Stimulated activated effector memory CD8-positive, alpha-beta T cell treated with anti-CD3 and anti-CD28 coated beads, Interleukin-12 subunit alpha, Interleukin-12 subunit beta, amount 100 ng/mL, for 72 hours (primary cell): ENCODE results near the gene TSPAN14.
A peak's percentile ranks its signal among the peaks of the same experiment; 100 is the strongest.
"Not testable (repeated sequence)": the region's sequence is repeated elsewhere in the genome, so short reads cannot be mapped to it uniquely, and the experiment has no call there.

Experiments
- ATAC-seq: fragments of 150-1000 bp; cut with Tn5 transposase; 2 replicates; pipeline ENCODE4 v1.10.0; 2021
- DNase-seq, 2 donors: peaks; one replicate each; pipeline ENCODE4 v3.0.0; 2021 to 2022; ENCODE audit warnings: low spot score in 2 of 2
- H3K27ac Mint-ChIP-seq: one replicate; pipeline ENCODE4 v1.8.0; 2022; ENCODE audit warnings: mild to moderate bottlenecking, mixed read lengths
- H3K36me3 Mint-ChIP-seq: one replicate; pipeline ENCODE4 v1.8.0; 2022; ENCODE audit warnings: mild to moderate bottlenecking, mixed read lengths
- H3K4me1 Mint-ChIP-seq: one replicate; pipeline ENCODE4 v1.8.0; 2022; ENCODE audit warnings: mixed read lengths
- H3K4me3 Mint-ChIP-seq: one replicate; pipeline ENCODE4 v1.8.0; 2022; ENCODE audit warnings: mild to moderate bottlenecking, mixed read lengths
- H3K9me3 Mint-ChIP-seq: one replicate; pipeline ENCODE4 v1.8.0; 2022; ENCODE audit warnings: mixed read lengths

TSPAN14 gene

GRCh38 chr10:80537086-80537735 lies 83.1 kb downstream of the TSPAN14 start:
- no peak for ATAC-seq
- Mint-ChIP-seq H3K4me1 (peaks cover 35% of the 10 kb centered on the region), H3K4me3 (peak overlapping the region; percentile 84)

GRCh38 chr10:80537736-80538480 lies 83.8 kb downstream of the TSPAN14 start, which contains the start of gene SH2D4B:
Gene SH2D4B, plus strand, starts transcription at chr10:80537902. Its CDS starts 430 bp downstream, at chr10:80538332.
- peak within 1 kb of the TSS; percentile 98 for H3K27ac Mint-ChIP-seq

More at GRCh38 chr10:80537086-80537735, 83.1 kb downstream of the TSPAN14 start:
- Mint-ChIP-seq H3K36me3 (peaks cover 9% of the 10 kb centered on the region), H3K9me3 (no peaks in the 10 kb centered on the region), H3K27ac (peak overlapping the region; percentile 98)
- DNase-seq = peak in 1 of 2 donors; percentile 45

GRCh38 chr10:80538481-80539185 lies 84.5 kb downstream of the TSPAN14 start:
- no peak overlapping the region for H3K27ac Mint-ChIP-seq
- peak in 1 of 2 donors; percentile 44 for DNase-seq
- no peaks in the 10 kb centered on the region for H3K9me3 Mint-ChIP-seq
- no peak for ATAC-seq
- peaks cover 35% of the 10 kb centered on the region for H3K4me1 Mint-ChIP-seq
- peaks cover 9% of the 10 kb centered on the region for H3K36me3 Mint-ChIP-seq
- H3K4me3 Mint-ChIP-seq = no peak overlapping the region

More at GRCh38 chr10:80537736-80538480, 83.8 kb downstream of the TSPAN14 start, which contains the start of gene SH2D4B:
- DNase-seq (peak in 1 of 2 donors; percentile 48), ATAC-seq (no peak)
- Mint-ChIP-seq H3K36me3 (peaks cover 9% of the 10 kb centered on the region), H3K9me3 (no peaks in the 10 kb centered on the region), H3K4me3 (peak within 1 kb of the TSS; percentile 84), H3K4me1 (peaks cover 35% of the 10 kb centered on the region)

GRCh38 chr10:80539421-80540031 lies 85.4 kb downstream of the TSPAN14 start:
- Mint-ChIP-seq H3K36me3 (peaks cover 9% of the 10 kb centered on the region), H3K4me3 (no peak overlapping the region), H3K27ac (peak overlapping the region; percentile 38), H3K4me1 (peaks cover 35% of the 10 kb centered on the region), H3K9me3 (no peaks in the 10 kb centered on the region)
- ATAC-seq = no peak
- DNase-seq = peak in 1 of 2 donors; percentile 46

- H3K36me3 Mint-ChIP-seq = peaks cover 9% of the 10 kb centered on the region
- DNase-seq = no peak
- H3K4me1 Mint-ChIP-seq = peaks cover 35% of the 10 kb centered on the region
- ATAC-seq = no peak
- H3K9me3 Mint-ChIP-seq = no peaks in the 10 kb centered on the region
- no peak overlapping the region for H3K27ac Mint-ChIP-seq
- H3K4me3 Mint-ChIP-seq = peak overlapping the region; percentile 40
Measured at GRCh38 chr10:80540136-80540535, 86.0 kb downstream of the TSPAN14 start.

GRCh38 chr10:80540618-80540980 lies 86.5 kb downstream of the TSPAN14 start:
- ATAC-seq = no peak
- H3K4me3 Mint-ChIP-seq = peak overlapping the region; percentile 40
- peaks cover 32% of the 10 kb centered on the region for H3K4me1 Mint-ChIP-seq
- no peaks in the 10 kb centered on the region for H3K9me3 Mint-ChIP-seq
- peak overlapping the region; percentile 91 for H3K27ac Mint-ChIP-seq
- peaks cover 4% of the 10 kb centered on the region for H3K36me3 Mint-ChIP-seq
- DNase-seq = peak in 1 of 2 donors; percentile 49

- Mint-ChIP-seq H3K4me3 (peak overlapping the region; percentile 40), H3K9me3 (no peaks in the 10 kb centered on the region), H3K36me3 (no peaks in the 10 kb centered on the region), H3K4me1 (peaks cover 29% of the 10 kb centered on the region), H3K27ac (peak overlapping the region; percentile 91)
- DNase-seq (peak in 1 of 2 donors; percentile 45), ATAC-seq (peak; percentile 46)
Measured at GRCh38 chr10:80540981-80541750, 87.1 kb downstream of the TSPAN14 start.

- no peak for ATAC-seq
- Mint-ChIP-seq H3K27ac (peak overlapping the region; percentile 86), H3K9me3 (no peaks in the 10 kb centered on the region), H3K4me3 (no peak overlapping the region), H3K4me1 (peaks cover 25% of the 10 kb centered on the region), H3K36me3 (no peaks in the 10 kb centered on the region)
- DNase-seq = no peak
Measured at GRCh38 chr10:80542053-80542452, 87.9 kb downstream of the TSPAN14 start.

- ATAC-seq (no peak), DNase-seq (peak in 1 of 2 donors; percentile 44)
- Mint-ChIP-seq H3K9me3 (no peaks in the 10 kb centered on the region), H3K36me3 (no peaks in the 10 kb centered on the region), H3K27ac (peak overlapping the region; percentile 86), H3K4me1 (peaks cover 25% of the 10 kb centered on the region), H3K4me3 (no peak overlapping the region)
Measured at GRCh38 chr10:80542652-80543318, 88.7 kb downstream of the TSPAN14 start.

GRCh38 chr10:80543319-80543672 lies 89.2 kb downstream of the TSPAN14 start:
- peak in 1 of 2 donors; percentile 41 for DNase-seq
- not testable (repeated sequence) for H3K36me3 Mint-ChIP-seq

GRCh38 chr10:80544316-80544953 lies 90.3 kb downstream of the TSPAN14 start:
- ATAC-seq = no peak
- Mint-ChIP-seq H3K27ac (no peak overlapping the region), H3K4me3 (no peak overlapping the region), H3K4me1 (peaks cover 22% of the 10 kb centered on the region), H3K36me3 (no peaks in the 10 kb centered on the region), H3K9me3 (no peaks in the 10 kb centered on the region)
- peak in 1 of 2 donors; percentile 35 for DNase-seq

More at GRCh38 chr10:80543319-80543672, 89.2 kb downstream of the TSPAN14 start:
- H3K4me1 Mint-ChIP-seq = peaks cover 25% of the 10 kb centered on the region
- H3K4me3 Mint-ChIP-seq, H3K27ac Mint-ChIP-seq, ATAC-seq, H3K9me3 Mint-ChIP-seq: not testable (repeated sequence)

GRCh38 chr10:80545258-80545881 lies 91.3 kb downstream of the TSPAN14 start:
- Mint-ChIP-seq H3K4me3 (no peak overlapping the region), H3K9me3 (no peaks in the 10 kb centered on the region), H3K4me1 (peaks cover 14% of the 10 kb centered on the region), H3K27ac (peak overlapping the region; percentile 15), H3K36me3 (no peaks in the 10 kb centered on the region)
- no peak for DNase-seq
- ATAC-seq = no peak

- H3K4me3 Mint-ChIP-seq = no peak overlapping the region
- no peak overlapping the region for H3K27ac Mint-ChIP-seq
- H3K36me3 Mint-ChIP-seq = no peaks in the 10 kb centered on the region
- no peaks in the 10 kb centered on the region for H3K9me3 Mint-ChIP-seq
- DNase-seq = peak in 1 of 2 donors; percentile 40
- no peak for ATAC-seq
- H3K4me1 Mint-ChIP-seq = no peaks in the 10 kb centered on the region
Measured at GRCh38 chr10:80552151-80552646, 98.1 kb downstream of the TSPAN14 start.
